Activated CD8-positive, alpha-beta memory T cell treated with anti-CD3 and anti-CD28 coated beads for 24 hours (primary cell): Measurements from ENCODE around the gene SPSB3.

Source experiments
- DNase-seq: peaks from one replicate; pipeline ENCODE4 v3.0.0-alpha.2; 2020

SPSB3 gene

DNA sequence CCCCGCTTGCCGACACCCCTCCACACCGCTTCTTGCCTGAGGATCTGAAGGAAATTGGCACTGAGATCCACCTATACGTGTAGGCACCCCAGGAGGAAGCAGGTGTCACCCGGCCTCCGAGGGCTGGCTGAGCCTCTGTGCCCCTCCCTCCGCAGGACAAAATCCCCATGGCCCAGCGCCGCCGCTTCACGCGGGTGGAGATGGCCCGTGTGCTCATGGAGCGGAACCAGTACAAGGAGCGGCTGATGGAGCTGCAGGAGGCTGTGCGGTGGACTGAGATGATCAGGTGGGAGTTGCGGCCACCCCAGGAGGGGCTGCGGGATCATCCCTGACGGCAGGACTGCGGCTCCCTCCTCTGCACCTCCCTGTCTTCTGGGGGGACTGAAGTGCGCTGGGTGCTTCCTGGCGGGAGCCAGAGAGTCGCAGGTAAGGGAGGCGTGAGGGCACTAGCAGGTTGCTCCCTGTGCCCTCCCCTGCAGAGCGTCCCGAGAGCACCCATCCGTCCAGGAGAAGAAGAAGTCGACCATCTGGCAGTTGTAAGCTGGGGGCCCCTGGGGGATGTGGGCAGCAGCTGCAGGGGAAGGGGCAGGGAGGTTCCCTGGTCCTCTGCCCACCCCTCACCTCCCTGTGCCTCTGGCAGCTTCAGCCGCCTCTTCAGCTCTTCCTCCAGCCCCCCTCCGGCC is 20.0 kb downstream of the SPSB3 start:
- DNase-seq: no peak

DNA sequence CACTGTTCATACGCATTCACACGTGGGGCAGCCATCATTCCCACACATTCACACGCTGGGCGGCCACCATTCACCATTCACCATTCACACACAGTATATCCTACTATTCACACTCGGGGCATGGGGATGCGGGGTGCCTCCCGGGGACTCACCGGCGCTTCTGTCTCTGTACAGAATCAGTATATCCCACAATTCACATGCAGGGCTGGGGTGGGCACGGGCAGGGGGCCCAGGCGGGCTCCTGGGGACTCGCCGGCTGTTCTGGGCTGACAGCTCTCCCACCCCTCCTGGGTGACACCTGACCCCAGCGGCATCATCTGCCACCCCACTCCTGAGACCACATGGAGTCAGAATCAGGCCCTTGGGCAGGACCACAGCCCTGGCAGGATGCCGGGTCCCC is 20.6 kb downstream of the SPSB3 start:
- DNase-seq: no peak

DNA sequence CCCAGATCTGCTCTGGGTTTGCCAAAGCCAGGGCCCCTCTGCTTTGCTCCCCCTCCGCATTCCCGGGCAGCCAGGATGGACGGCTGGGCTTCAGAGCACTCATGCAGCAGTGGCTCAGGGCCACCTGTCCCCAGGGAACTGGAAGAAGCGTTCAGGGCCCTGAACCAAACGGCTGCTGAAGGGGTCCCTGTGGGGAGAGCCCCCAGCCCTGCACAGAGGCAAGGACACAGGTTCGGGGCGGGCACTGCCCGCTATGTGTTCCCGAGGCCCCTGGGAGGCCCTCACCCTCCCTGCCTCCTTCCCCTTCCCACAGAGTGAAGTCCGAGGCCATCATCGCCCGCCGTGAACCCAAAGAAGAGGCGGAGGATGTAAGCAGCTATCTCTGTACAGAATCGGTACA is 21.5 kb downstream of the SPSB3 start:
- no peak for DNase-seq

DNA sequence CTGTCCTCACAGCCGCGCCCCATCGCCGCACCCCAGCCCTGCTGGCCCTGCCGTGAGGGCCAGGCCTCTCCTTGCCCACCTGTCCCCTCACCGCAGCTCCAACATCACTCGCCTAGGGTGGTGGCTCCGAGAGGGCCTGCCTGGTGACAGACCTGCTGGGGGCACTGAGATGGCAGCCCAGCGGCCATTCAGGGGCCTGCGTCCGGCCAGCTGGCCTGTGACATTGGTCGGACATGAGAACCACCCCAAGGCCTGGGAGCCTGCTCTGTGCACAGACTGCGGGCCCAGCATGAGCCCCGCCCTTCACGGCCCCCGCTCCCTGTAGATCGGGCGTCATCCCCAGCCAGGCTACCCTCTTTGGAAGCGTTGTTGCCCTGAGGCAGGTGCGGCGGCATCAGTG is 22.9 kb downstream of the SPSB3 start:
- no peak for DNase-seq

DNA sequence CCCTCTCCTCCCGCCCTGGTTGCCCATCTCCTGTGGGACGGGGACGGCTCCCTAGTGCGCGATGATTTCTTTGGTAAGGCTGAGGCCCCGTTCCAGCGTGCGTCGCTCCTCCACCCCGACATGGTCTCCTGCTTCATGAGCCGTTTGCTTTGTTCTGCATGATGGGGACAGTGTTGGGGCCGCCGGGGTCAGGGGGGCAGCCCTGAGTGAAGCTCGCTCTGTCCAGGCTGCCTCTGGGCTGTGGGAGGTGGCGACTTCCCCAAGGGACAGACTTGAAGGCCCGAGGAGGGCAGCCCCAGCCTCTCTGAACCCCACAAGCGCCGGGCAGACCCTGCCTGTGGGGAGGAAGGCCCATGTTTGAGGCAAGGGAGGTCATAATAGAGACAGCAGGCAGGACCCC is 23.4 kb downstream of the SPSB3 start:
- DNase-seq: no peak

DNA sequence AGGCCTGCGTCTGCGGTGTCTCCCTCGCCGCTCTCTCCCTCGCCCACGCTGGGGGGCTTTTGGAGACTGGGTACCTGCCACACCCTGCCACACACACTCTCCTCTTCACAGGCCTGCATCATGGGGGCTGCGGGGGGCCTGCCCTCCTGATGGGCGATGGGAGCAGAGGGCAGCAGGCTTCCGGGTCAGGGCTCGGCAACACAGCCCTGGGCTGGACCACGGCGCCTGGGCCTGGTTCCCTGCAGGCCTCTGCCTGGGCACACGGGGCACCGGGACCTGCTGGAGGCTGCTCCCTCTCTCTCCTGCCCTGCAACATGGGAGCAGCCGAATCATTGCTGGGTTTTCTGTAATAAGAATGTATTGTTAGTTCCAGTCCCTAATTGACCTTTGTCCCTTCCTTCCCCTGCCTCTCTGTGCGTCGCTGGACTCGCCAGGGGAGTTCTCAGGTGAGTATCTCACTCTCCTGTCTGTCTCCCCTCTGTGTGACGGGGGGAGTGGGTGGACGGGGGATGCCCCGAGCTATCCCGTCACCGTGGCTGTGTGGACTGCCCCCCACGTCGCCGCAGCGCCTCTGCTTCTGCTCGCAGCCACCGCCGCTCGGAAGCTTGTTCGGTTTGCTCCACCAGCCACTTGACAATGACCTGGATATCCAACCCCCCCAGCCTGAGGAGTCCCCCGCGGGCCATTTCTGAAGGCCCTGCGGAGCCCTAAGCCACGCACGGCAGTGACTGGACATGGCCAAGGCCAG is 24.5 kb downstream of the SPSB3 start:
- no peak for DNase-seq

DNA sequence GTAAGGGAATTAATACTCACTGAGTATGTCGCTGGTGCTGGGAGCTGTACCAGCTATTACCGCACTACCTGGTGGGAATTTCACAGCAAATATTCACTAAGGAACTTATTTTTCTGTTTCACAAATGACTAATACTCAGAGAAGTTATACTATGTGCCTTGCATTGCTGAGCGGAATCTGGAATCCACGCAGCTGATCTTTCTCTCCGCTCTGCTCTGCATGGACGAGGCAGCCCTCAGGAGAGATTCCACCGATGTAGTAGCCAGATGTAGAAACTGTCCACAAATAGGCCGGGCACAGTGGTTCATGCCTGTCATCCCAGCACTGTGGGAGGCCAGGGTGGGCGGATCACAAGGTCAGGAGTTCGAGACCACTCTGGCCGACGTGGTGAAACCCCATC is 28.2 kb downstream of the SPSB3 start:
- no peak for DNase-seq

DNA sequence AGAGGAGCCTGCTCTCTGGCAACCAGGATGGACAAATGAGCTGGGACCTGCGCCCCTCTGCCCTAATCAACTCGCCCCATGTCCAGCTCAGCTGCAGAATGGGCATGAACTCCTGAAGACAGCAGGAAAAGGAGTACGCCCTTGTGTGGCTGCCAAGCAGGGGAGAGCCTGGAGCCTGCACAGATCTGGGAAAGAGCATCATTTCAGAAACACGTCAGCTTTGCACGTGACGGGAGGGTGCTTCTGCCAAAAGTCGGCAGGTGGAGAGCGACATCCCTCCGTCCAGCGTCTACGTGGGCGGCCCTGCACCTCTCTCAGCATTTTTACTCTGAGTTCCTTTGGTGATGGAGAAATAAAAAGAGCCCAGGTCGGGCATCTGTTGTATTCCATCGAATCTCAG is 29.5 kb downstream of the SPSB3 start:
- DNase-seq: no peak

DNA sequence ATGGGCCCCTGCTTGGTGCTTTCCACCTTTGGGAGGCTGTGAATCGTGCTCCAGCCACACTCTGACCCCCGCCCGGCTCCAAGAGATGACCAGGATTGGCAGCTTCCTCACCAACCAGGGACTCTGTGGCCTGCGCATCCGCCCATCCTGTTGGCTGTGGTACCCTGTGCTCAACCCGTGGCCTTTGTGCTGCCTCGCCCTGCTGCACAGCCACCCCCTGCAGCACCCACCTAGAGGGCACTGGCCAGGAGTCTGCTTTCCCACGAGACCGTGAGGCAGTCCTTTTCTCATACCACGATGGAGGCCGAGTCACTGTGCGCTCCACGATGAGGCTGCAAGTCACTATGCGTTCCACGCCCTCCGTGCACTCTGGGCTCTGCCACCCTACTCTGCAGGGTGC is 30.4 kb downstream of the SPSB3 start:
- no peak for DNase-seq

DNA sequence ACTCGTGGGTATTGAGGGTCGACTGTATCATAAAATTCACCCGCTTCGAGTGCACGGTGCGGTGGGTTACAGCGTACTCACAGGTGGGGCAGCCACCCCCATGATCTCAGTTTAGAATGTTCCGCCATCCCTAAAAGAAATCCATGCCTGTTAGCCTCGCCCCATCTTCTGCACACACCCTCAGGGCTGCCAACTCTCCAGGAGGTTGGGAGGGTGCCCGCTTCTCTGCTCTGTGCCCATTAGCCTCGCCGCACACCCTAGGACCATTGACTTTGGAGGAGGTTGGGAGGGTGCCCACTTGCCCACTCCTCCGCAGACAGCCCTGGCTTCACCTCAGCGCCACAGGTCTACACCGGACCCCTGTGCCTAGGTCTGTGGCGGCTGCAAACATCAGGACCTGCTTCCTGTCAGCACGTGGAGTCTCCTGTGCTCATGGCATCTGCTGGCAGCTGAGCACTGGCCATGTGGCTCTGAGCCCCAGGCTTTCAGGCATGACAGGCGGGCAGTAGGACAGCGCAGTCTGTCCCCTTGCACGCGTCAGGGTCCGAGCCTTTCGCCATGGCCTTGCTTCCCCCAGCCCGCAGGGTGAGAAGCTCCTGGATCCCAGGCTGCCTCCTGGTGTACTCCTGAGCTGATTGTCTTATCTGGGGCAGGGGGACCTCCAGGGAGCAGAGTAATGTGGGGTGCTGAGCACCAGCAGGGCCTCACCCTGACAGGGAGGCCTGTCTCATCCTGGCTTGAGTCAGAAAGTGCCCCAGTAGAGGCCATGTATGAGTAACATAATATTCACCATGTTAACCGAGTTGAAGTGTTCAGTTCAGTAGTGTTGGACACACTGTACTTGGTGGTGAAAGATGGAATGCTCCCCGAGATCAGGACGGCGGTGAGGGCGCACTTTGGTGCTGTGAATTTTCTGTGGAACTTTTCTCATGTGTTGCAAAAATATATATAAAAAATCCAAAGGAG is 32.9 kb downstream of the SPSB3 start:
- no peak for DNase-seq

DNA sequence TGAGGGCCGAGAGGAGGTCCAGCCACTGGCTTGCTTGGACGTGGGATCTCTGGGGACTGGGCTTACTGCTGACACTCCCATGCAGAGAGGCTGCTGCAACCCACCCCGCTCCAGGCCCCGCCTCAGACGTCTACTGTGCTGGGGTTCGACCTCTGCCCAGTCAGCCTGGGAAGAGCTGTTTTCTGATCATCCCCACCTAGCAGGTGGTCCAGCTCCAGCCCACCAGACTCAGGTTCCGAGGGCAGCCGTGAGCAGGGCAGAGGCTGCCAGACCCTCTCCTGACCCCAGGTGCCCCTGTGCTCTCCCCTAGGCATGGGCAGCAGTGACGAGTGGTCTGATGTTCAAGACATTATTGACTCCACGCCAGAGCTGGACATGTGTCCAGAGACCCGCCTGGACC is 34.4 kb downstream of the SPSB3 start:
- DNase-seq: no peak

DNA sequence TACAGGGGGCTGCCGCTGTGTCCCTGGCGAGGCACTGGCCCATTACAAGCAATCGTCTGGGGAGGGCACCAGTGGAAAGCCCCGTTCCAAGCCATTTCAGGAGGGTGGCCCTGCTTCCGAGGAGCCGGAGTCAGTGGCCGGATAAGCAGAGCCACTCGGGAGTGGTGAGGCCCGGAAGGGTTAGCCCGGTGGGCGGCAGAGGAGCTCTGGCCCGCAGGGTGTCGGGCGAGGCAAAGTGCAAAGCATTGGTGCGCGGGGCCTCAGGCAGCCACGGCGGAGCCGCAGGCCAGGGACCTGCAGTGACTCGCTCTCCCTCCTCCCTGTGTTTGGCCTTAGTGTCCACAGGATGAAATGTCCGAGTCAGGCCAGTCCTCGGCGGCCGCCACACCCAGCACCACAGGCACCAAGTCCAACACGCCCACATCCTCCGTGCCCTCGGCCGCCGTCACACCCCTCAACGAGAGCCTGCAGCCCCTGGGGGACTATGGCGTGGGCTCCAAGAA is 35.6 kb downstream of the SPSB3 start:
- DNase-seq: no peak

DNA sequence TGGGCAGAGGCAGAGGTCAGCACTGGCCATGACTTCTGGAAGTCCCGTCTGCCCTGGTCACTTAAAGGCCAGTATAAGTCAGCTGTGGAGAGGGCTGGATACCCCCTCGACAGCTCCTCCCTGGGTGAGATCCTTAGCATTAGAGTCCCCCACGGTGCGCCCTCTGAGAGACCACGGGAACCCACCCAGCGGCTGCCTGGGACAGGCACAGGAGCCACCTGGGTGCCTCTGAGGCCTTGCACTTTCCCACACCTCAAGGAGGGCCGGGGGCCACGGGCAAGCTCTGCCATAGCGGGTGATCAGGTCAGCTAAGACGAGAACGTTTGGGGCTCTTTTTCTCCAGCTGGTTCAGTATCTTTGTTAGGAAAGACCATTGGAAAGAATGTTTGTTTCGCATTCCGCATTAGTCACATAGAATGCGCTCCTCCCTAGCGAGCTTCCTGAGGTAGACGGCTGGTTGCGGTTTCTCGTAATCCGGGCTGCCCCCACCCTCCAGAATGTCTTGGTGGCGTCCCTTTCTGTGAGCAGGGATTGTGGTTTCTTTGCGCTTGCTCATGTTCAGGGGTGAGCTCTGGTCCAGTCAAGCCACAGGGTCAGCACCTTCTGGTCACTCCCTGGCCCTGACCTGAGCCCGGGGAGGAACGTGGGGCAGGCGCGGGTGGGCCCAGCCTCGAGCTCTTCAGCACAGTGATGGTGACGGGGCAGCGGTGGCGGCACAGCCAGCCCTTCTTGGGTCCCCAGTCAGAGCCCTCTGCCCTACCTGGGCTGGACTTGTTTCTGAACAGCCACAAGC is 36.3 kb downstream of the SPSB3 start:
- no peak for DNase-seq

DNA sequence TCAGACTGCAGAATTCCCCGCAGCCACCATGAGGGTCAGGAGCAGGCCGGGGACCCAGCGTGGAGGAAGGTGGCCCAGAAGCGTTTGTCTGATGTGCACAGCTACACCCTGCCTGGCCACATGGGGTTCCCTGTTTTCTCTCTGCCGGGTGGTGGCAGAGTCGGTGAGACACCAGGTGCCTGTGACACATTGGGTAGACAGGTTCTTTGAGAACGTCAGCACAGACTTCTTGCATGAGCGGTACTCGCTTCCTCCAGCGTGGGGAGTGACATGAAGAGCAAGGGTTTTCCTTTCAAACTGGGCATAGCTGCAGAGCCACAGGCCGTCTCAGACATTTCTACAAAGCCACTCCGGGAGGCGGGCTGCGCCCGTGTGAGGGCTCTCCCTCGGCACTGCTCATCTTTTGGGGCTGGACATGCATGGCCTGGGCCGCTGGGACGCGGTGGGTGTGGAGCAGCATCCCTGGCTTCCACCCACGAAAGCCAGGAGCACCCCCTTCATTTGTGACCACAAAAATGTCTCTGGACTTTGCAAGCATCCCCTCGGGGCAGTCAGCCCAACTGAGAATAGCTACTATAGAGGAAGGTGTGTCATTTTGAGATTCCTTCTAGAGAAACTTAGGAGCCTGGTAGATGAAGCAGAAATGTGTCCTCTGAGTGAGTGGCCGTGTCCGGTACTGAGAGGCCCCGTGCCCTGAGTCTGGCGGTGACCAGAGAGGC is 37.0 kb downstream of the SPSB3 start:
- no peak for DNase-seq

DNA sequence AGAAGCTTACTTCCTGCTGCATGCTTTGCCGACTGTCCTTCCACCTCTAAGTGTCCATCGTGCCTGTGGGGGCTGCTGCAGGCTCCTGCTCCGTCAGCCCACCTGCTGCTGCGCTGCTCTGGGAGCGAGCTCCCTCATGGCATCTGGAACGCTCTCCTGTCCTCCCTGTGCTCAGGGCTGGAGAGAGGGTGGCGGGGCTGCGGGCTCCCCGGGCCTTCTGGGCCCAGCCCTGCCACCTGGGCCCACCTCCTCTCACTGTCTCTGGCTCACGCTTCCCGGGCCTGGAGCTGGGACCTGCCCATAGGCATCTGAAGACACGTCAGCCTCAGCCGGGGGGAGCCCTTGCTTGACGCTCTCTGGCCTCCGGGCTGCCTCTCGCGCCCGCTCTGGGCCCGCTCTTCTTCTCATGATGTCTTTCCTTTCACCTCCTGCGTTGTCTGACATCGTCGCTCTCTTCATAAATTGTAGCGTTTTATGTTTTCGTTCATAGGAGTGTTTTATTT is 38.0 kb downstream of the SPSB3 start:
- no peak for DNase-seq

DNA sequence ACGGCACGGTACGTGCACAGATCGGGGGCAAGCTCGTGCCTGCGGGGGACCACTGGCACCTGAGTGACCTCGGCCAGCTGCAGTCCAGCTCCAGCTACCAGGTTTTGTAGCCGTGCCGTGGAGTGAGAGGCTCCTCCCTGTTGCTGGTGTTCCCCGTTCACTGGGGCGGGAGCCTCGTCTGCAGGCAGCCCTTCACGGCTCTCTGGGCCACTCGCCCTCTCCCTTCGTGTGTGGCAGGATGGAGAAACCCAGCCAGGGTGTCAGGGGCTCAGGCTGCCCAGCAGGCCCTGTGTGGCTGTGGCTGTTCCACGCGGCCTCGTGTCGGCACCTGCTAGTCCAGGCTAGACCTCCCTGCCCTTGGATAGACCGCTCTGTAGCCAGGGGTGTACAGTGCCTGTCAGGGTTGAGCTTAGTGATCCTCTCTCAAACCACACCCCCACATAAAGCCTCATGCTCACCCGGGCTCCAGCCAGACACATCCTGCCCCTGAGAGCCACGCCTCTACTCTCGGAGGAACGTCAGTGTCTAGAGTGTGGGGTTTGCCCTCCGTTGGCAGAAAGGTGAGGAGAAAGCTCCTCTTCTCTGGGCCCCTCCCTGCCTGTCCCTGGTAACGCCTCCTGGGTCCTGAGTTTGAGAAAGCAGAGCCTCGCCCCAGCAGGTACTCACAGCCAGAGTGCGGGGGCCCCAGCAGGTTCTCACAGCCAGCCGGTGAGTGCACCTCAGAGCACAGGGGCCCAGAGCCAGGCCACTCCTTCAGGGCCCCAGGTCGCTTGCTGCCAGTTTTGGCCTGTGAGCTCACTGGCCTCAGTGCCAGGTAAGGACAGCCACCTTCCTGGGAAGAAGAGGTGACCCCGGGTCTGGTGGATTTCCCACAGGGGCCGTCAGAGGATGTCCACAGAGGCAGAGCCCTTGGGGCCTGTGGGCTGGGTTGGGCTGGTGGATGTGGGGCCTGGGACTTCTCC is 38.7 kb downstream of the SPSB3 start:
- no peak for DNase-seq

DNA sequence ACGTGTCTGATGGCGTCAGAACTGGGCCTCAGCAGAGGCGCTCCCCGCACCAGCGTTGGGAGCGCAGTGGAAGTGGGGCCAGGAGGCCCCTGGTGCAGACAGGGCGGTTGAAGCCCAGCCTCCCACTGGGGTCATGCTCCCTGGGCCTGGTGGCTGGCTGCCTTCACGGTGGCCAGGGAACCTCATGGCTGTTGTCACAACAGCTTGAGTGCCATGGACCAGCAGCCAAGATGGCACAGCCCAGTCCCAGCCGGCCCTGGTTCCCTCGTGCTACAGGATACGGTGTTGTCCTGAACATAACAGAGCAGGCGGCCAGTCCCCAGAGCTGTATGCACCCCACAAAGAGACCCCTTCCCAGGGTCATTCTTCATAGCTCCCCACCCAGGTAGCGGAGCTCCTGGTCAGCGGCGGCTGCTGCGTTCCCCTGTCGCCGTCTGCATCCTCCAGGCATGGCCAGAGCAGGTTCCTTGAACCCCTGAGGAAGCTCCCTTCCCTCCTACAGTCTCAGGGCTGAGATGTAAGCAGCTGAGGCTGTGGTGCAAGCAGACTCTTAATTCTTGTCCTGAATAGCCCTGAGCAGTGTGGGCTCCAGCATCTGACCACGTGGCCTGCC is 40.7 kb downstream of the SPSB3 start:
- no peak for DNase-seq

DNA sequence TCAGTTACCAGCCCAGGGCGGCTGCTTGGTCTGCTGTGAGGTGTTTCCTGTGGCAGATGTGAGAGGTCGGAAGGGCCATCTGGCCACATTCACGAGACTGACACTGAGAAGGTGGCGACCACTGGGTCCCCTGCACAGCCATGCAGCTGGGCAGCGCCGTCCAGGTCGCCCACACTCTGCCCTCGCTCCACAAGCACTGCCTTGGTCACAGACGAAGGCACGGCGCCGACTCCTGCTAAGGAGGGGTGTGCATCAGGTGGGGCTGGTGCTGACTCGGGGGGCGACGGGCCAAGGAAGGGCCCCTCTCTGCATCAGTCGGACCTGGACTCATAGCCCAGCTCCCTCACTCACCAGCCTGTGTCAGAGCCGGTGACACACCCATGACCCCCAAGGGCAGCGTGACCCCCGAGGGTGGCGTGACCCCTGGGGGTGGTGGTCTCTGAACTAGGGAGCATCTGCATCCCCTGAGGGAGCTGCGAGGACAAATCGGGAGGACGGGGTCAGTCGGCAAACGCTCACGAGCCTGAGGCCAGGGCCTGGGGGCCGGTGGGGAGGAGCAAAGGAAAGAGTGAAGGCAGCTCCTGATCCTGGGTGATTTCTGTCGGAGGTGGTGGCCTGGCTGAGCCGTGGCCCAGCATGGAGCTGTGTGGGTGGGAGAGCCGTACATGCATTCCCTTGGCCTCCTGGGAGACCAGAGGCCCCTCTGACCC is 41.4 kb downstream of the SPSB3 start:
- DNase-seq: no peak

DNA sequence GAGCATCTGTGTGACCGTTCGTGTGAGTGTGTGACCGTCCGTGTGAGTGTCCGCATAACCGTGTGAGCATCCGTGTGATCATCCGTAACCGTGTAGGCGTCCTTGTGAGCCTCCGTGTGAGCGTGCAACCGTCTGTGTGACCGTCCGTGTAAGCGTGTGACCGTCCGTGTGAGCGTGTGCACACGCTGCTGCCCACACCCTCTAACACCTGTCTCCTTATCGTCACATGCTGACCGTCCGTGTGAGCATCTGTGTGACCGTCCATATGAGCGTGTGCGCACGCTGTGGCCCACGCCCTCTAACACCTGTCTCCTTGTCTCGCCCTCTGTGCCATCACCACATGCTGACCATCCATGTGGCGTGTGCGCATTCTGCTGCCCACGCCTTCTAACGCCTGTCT is 42.1 kb downstream of the SPSB3 start:
- DNase-seq: no peak
